ENCODE measurements around the gene DNAJA1.

DNA sequence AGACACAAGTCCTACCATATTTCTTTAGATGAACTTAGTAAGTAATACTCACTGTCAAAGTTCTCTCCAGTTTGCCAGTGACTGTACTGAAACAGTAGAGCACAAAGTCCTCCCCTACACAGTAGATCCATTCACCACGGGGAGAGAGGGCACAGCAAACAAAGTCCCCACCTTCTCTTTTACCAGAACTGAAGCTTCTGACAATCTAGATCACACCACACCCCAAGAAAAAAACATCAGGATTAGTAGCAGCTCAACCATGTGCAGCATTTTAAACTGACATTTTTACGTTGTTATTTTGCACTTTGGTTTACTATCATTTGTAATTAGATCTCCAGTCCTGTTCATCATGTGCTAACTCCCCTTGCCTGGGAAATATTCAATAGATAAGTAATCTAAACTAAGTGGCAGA lies 23.0 kb downstream of the DNAJA1 start:
- no peak for TF ChIP-seq EZH2 (IDR thresholded peaks at IDR 0.05; ENCODE audit: low read length)
- TF ChIP-seq, protein P1, sequence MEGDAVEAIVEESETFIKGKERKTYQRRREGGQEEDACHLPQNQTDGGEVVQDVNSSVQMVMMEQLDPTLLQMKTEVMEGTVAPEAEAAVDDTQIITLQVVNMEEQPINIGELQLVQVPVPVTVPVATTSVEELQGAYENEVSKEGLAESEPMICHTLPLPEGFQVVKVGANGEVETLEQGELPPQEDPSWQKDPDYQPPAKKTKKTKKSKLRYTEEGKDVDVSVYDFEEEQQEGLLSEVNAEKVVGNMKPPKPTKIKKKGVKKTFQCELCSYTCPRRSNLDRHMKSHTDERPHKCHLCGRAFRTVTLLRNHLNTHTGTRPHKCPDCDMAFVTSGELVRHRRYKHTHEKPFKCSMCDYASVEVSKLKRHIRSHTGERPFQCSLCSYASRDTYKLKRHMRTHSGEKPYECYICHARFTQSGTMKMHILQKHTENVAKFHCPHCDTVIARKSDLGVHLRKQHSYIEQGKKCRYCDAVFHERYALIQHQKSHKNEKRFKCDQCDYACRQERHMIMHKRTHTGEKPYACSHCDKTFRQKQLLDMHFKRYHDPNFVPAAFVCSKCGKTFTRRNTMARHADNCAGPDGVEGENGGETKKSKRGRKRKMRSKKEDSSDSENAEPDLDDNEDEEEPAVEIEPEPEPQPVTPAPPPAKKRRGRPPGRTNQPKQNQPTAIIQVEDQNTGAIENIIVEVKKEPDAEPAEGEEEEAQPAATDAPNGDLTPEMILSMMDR (optimal IDR thresholded peaks at IDR 0.05 in 1 of 3, IDR thresholded peaks at IDR 0.05 in 1 of 3, conservative IDR thresholded peaks at IDR 0.05 in 1 of 3; ENCODE audit: extremely low read depth in 1 of 3, insufficient read depth in 2 of 3, low read length in 3 of 3) = no peak

Measured in keratinocyte (primary cell).